ENCODE data around the gene ENC1. TPM values are rescaled to one million over a fixed set of nuclear protein-coding genes. Genes with fewer than 3 reads are reported as not detected.

The ENC1 gene
- total and polyA plus RNA-seq, 2 of the 4 experiments (the other 2 are of a cell fraction): 25.6 to 70.8 TPM

GRCh38 chr5:74647096-74647495 lies 6.6 kb upstream of the ENC1 start:
- H3K36me3 ChIP-seq (ENCODE audit: control insufficient read depth, insufficient read depth, low read length): no peaks in the 10 kb centered on the region
- H4K5ac ChIP-seq (ENCODE audit: low read depth, low read length): peak overlapping the region; percentile 53; the same call in 1 of the 2 replicates
- H3K4ac ChIP-seq (ENCODE audit: low read depth, low read length): peak overlapping the region; percentile 67
- H2BK120ac ChIP-seq (ENCODE audit: low read depth, low read length): peak overlapping the region; percentile 83
- H3K18ac ChIP-seq (ENCODE audit: low read depth, low read length): peak overlapping the region; percentile 48; the same call in 1 of the 2 replicates
- H4K20me1 ChIP-seq (ENCODE audit: insufficient read depth, low read length): no peaks in the 10 kb centered on the region
- H3K4me2 ChIP-seq (ENCODE audit: low read depth, low read length): no peak overlapping the region
- H3K79me1 ChIP-seq (ENCODE audit: low read depth in 1 of 2, low read length in 2 of 2): no peaks in the 10 kb centered on the region
- H4K8ac ChIP-seq (ENCODE audit: low read depth in 2 of 2, low read length in 2 of 2): peak overlapping the region in 1 of 2 experiments; percentile 71; a peak in 2 of 4 replicates
- peak overlapping the region; percentile 62 for H3K23ac ChIP-seq (ENCODE audit: low read depth, low read length)
- TF ChIP-seq MXI1 (IDR thresholded peaks at IDR 0.05; ENCODE audit: borderline replicate concordance, low read depth, low read length): no peak
- no peak for TF ChIP-seq CEBPB (IDR thresholded peaks at IDR 0.05; ENCODE audit: low read depth, low read length)
- TF ChIP-seq MAZ (IDR thresholded peaks at IDR 0.05; ENCODE audit: borderline replicate concordance, low read depth, low read length): no peak
- no peak for TF ChIP-seq RAD21 (IDR thresholded peaks at IDR 0.05; ENCODE audit: low read length)
- no peak for TF ChIP-seq RCOR1 (IDR thresholded peaks at IDR 0.05; ENCODE audit: insufficient replicate concordance, low read length)
- TF ChIP-seq USF2 (IDR thresholded peaks at IDR 0.05; ENCODE audit: low read depth, low read length): no peak
- TF ChIP-seq BHLHE40 (IDR thresholded peaks at IDR 0.05; ENCODE audit: low read depth, low read length): no peak
- no peak for TF ChIP-seq ELK1 (IDR thresholded peaks at IDR 0.05; ENCODE audit: borderline replicate concordance, low read depth, low read length)
- TF ChIP-seq SMC3 (IDR thresholded peaks at IDR 0.05; ENCODE audit: low read depth, low read length): no peak
- TF ChIP-seq CTCF (conservative IDR thresholded peaks at IDR 0.05; ENCODE audit: low read depth, low read length): no peak
- TF ChIP-seq NFE2L2 (IDR thresholded peaks at IDR 0.05; ENCODE audit: low read depth, low read length): no peak
- TF ChIP-seq CHD1 (IDR thresholded peaks at IDR 0.05; ENCODE audit: low read depth, low read length): no peak
- TF ChIP-seq RFX5 (IDR thresholded peaks at IDR 0.05; ENCODE audit: low read depth, low read length): no peak
- TF ChIP-seq MAFK (IDR thresholded peaks at IDR 0.05; ENCODE audit: low read depth, low read length): no peak
- H3K9ac ChIP-seq (ENCODE audit: low read depth, low read length): no peak overlapping the region
- no peaks in the 10 kb centered on the region for H3K27me3 ChIP-seq (ENCODE audit: control insufficient read depth, insufficient read depth, low read length)
- no peaks in the 10 kb centered on the region for H3K9me3 ChIP-seq (ENCODE audit: control insufficient read depth, insufficient read depth, low read length)
- peak overlapping the region; percentile 65 for H3K14ac ChIP-seq (replicated peaks; ENCODE audit: low read depth, low read length)
- no peak for ATAC-seq (ENCODE audit: low read depth)
- peaks cover 14% of the 10 kb centered on the region for H3K4me1 ChIP-seq (ENCODE audit: control insufficient read depth, insufficient read depth, low read length)
- H3K56ac ChIP-seq (ENCODE audit: extremely low read depth, insufficient read depth, low read length): no peak overlapping the region
- no peak overlapping the region for H2AFZ ChIP-seq (replicated peaks; ENCODE audit: low read length, poor library complexity)
- ChIA-PET POLR2A (ENCODE audit: unreplicated experiment) (no interaction called here), CTCF (no interaction called here)
- H2AK5ac ChIP-seq (ENCODE audit: low read depth, low read length): no peak overlapping the region
- no peak overlapping the region for H3K4me3 ChIP-seq (ENCODE audit: insufficient read depth, low read depth, low read length)
- peaks cover 14% of the 10 kb centered on the region; the same call in 1 of the 2 replicates for H3K9me1 ChIP-seq (ENCODE audit: insufficient read depth, low read length)
- H2BK15ac ChIP-seq (ENCODE audit: low read depth, low read length): peak overlapping the region; percentile 51; the same call in 1 of the 3 replicates
- no peak overlapping the region for H3K27ac ChIP-seq (ENCODE audit: insufficient read depth, low read length)
- in situ Hi-C loops (cut with MboI; ENCODE audit: low sequenced_read_pairs): loop anchor here (5.0 to 10.0 kb wide), 4 partner anchors 612 to 1055 kb away; no protein-coding TSS in a partner anchor
- dilution Hi-C loops (cut with HindIII; ENCODE audit: low sequenced_read_pairs, unreplicated experiment): no loop called here
- no peak overlapping the region for H2AK9ac ChIP-seq (replicated peaks; ENCODE audit: low read depth, low read length, poor library complexity)
- no peak for DNase-seq
- no CpG with 5 or more reads among the region's 1 CpG for WGBS, 2 experiments (ENCODE audit: extremely low coverage in 2 of 2, insufficient read length in 1 of 2)
- peak overlapping the region; percentile 30 for H4K91ac ChIP-seq (ENCODE audit: insufficient read depth, low read depth, low read length)
- BruUV-seq (replicated peaks): no TSS peak
- peak overlapping the region; percentile 36 for H2BK5ac ChIP-seq (ENCODE audit: low read depth, low read length, poor library complexity, severe bottlenecking)
- peak overlapping the region; percentile 83; the same call in 1 of the 2 replicates for H2BK20ac ChIP-seq (ENCODE audit: low read depth, low read length)
- intact Hi-C loops (cut with micrococcal nuclease): loop anchor here (5.0 kb wide), 1 partner anchor 855 kb away; no protein-coding TSS in a partner anchor

Measured in IMR-90 (cell line).